HG03432 (cell line): ENCODE data around the gene NOC4L.
"Not testable (repeated sequence)": the region's sequence is repeated elsewhere in the genome, so short reads cannot be mapped to it uniquely, and the experiment has no call there.

Experiments used
- ATAC-seq: cut with Tn5 transposase; IDR thresholded peaks from one replicate; pipeline ENCODE4 v1.9.1; 2021; ENCODE audit warnings: mild to moderate bottlenecking, moderate library complexity; ENCODE audit not compliant: unreplicated experiment

Gene NOC4L

GRCh38 chr12:132123970-132124765 is 20.1 kb upstream of the NOC4L start:
- no peak for ATAC-seq

DNA sequence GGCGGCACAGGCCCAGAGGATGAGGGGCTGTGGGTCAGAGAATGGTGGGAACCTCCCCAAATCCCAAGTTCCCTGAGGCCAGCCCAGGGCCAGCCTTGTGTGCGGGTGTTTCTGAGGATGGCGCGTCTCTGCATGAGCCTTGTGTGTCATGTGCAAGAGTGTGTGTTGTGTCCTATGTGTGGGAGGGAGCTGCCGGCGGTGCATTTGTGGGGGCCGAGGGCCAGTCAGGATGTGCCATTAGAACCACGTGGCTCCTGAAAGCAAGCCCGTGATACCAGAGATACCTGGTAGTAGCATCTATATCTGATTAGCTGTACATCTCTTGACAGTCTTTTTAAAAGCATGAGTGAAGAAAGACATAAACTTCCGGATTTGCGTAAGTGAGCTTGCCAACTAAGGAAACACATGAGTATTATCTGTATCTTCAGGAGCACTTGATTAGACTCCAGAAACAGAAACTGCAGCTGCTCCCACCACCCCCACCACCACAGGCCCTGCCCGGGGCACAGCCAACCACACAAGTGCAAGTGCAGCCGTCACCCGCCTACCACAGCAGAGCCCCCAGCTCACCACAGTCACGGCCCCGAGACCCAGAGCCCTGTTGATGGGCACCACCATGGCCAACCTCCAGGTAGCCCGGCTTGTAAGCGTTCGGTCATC is 19.4 kb upstream of the NOC4L start:
- no peak for ATAC-seq

GRCh38 chr12:132125736-132126135 is 18.5 kb upstream of the NOC4L start:
- no peak for ATAC-seq

GRCh38 chr12:132127041-132127440 is 17.2 kb upstream of the NOC4L start:
- no peak for ATAC-seq

DNA sequence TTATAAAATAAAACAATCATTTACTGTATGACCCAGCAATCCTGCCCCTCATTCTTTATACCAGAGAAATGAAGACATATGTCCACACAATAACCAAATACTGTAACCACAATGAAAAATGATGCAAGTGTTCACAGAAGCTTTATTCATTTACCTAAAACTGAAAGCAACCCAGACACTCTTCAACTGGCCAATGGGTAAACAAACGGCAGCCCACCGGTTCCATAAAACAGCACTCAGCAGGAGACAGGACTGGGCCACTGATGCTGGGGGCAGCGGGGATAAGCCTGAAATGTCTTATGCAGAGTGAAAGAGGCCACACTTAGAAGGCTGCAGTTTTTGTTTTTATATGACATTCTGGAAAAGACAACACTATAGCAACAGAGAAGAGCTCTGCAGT is 15.2 kb upstream of the NOC4L start:
- no peak for ATAC-seq

- ATAC-seq, result no peak
Observed at GRCh38 chr12:132130690-132131089, 13.6 kb upstream of the NOC4L start.

DNA sequence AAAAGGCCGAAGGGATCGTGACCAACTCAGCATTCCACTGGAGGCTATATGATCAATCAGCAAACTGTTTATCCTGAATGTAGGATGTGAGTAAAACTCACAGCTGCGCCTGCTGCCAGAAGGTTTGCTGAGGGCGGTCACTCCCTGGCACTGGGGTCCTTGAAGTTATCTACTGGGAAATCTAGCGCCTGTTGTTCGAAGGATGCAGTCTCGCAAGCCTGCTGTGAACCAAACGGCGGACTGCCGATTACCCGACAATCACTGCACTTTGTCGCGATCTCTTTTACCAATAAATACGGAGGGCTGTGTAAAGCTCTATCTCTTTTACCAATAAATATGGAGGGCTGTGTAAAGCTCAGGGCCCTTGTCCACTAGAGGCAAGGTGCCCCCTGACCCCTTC is 13.0 kb upstream of the NOC4L start:
- no peak for ATAC-seq

DNA sequence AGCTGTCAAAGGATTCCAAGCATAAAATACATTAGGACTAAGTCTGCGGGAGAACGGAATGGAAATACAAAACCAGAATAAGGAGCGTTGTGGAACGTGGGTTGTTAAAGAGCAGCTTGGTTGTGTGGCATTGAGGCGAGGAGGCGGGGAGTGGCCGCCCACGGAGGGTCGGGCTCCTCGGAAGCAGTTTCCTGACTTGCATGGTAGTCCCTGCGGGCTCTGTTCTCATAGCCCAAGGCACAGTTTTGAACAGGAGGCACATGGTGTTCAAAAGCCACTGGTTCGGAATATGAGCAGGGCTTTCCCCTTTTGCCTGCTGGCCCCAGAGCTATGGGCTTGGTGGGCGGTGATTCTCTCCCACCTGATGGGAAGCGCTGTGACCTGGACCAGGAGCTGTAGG is 12.3 kb upstream of the NOC4L start:
- no peak for ATAC-seq

DNA sequence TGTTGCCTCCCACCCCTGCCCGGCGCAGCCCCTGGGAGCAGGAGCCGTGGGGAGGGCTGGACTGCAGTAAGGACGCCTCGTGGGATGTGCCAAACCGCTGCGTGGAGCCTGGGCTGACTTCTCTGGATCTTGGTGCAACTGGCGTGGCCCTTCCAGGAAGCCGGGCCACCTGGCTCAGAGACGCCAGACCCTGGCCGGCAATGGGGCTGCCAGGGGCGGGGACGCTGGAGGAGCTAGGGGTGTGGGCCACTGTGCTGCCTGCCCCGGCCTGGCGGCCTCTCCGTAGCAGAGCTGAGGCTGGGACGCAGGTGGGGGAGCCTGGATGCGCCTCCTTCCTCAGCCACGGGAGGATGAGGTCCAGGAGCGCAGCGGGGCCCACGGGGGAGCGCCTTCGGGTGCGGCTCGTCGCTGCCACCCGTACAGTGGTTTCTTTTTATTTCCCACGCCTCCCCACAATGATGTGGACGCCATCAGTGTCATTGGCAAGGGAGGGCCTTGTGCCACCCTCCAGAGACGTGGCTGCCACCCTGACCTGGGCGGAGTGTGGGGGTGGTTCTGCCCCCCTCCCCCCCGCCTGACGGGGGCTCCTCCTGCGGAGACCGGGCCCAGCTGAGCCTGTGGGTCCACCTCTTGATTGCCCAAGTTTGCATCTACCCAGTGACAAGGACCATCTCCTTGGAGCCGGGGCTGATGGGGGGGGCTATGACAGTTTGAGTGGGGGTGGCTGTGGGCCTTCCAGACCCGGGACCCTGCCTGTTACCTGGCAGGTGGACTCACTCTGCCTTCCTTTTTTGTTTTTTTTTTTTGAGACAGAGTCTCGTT is 11.4 kb upstream of the NOC4L start:
- ATAC-seq, result no peak

DNA sequence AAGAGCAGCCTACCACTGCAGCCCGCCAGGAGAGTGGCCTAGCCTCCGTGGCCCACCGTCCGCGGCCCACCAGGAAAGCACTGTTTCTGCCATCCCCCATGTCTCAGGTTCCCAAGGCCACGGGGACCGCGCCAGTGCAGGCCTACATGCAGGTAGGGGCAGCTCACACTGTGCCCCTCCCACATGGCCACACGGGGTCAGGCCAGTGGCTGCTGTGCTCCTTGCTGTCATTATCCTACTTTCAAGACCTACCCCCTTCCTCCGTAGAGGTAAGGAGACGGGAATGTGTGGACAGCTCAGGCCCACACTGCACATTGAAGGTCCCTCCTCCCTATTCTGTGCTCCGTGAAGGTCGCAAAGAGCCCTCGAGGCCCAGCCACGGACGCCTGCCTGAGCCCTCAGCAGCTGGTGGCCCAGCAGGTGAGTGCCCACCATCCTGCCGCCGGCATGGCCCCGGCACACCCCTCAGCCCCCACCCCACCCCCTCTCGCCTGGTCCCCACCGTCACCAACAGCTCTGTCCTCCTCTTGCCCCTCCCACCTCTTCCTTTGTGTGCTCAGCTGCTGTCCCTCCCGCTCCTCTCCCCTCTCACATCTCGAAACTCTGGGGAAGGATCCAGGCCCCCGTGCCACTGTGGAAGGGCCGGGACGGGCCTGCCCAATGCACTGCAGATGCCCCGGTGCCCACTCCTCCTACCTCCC is 10.2 kb upstream of the NOC4L start:
- ATAC-seq, result no peak

DNA sequence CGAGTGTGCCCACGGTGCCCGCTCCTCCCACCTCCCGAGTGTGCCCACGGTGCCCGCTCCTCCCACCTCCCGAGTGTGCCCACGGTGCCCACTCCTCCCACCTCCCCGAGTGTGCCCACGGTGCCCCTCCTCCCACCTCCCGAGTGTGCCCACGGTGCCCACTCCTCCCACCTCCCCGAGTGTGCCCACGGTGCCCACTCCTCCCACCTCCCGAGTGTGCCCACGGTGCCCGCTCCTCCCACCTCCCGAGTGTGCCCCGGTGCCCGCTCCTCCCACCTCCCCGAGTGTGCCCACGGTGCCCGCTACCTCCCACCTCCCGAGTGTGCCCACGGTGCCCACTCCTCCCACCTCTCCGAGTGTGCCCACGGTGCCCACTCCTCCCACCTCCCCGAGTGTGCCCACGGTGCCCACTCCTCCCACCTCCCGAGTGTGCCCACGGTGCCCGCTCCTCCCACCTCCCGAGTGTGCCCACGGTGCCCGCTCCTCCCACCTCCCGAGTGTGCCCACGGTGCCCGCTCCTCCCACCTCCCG is 9.5 kb upstream of the NOC4L start:
- ATAC-seq, result not testable (repeated sequence)

DNA sequence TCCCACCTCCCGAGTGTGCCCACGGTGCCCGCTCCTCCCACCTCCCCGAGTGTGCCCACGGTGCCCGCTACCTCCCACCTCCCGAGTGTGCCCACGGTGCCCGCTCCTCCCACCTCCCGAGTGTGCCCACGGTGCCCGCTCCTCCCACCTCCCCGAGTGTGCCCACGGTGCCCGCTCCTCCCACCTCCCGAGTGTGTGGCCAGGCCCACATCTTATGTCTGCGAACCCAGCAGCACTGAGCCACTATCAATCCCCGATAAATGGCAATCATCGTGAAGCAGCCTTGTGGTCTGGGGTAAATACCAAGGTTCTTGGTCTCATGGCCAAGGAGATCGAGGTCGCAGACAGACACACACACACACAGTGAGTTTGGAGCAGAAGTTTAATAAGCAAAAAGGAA is 8.0 kb upstream of the NOC4L start:
- ATAC-seq, result not testable (repeated sequence)

- ATAC-seq, result no peak
Observed at GRCh38 chr12:132137483-132138125, 6.7 kb upstream of the NOC4L start.

- no peak for ATAC-seq
Observed at GRCh38 chr12:132138941-132139871, 5.1 kb upstream of the NOC4L start.

- no peak for ATAC-seq
Observed at GRCh38 chr12:132139912-132140311, 4.3 kb upstream of the NOC4L start.

DNA sequence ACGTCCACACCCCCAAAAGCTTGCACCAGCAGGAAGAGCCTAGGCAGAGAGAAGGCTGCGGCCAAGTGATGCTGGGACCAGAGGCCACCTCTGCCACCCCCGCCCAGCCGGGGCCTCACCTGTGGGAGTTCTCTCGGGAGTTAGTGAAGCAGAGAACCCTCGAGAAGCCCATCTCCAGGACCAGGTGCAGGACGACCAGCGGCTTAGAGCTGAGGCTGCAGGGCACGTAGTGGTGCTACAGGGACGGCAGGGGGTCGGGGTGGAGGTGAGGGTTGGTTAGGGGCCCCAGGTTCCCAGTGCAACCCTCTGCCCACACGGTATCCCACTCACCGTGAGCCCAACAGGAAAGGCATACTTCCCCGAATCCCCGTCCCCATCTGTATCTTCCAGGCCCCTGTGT is 3.8 kb upstream of the NOC4L start:
- no peak for ATAC-seq

- ATAC-seq, result no peak
Observed at GRCh38 chr12:132140918-132141841, 3.1 kb upstream of the NOC4L start.

GRCh38 chr12:132141976-132142678 is 2.1 kb upstream of the NOC4L start:
- ATAC-seq, result no peak
